Neural progenitor cell (in vitro differentiated cells): ENCODE results near the gene FGFR2. TPM values are rescaled to one million over a fixed set of nuclear protein-coding genes. Genes with fewer than 3 reads are reported as not detected.

Experiments
- DNase-seq: peaks from one replicate; pipeline ENCODE4 v3.0.0-alpha.2; 2016; ENCODE audit warnings: low spot score
- H2AFZ ChIP-seq: fragments of 200-600 bp; sonication (generic); replicated peaks from 2 replicates; pipeline ENCODE4 v1.6.1; 2016; ENCODE audit warnings: antibody characterized with exemption
- H3F3A ChIP-seq: fragments of 200-600 bp; sonication (generic); 2 replicates; pipeline ENCODE4 v1.6.1; 2016; ENCODE audit warnings: antibody characterized with exemption, low read depth
- H3K27ac ChIP-seq: fragments of 200-600 bp; sonication (generic); 2 replicates; pipeline ENCODE4 v1.5.1; 2016; ENCODE audit warnings: mild to moderate bottlenecking
- H3K27me3 ChIP-seq: fragments of 200-600 bp; sonication (generic); 2 replicates; pipeline ENCODE4 v1.6.1; 2016; ENCODE audit warnings: mild to moderate bottlenecking, moderate library complexity
- H3K36me3 ChIP-seq: fragments of 200-600 bp; sonication (generic); 2 replicates; pipeline ENCODE4 v1.5.1; 2016
- H3K4me1 ChIP-seq: fragments of 200-600 bp; sonication (generic); 2 replicates; pipeline ENCODE4 v1.6.1; 2016; ENCODE audit warnings: mixed run types
- H3K4me2 ChIP-seq: fragments of 200-600 bp; sonication (generic); 2 replicates; pipeline ENCODE4 v1.6.1; 2016
- H3K4me3 ChIP-seq: fragments of 200-600 bp; sonication (generic); 2 replicates; pipeline ENCODE4 v1.5.1; 2016
- H3K79me2 ChIP-seq: fragments of 200-600 bp; sonication (generic); 2 replicates; pipeline ENCODE4 v1.6.1; 2016; ENCODE audit warnings: low read depth
- H3K9ac ChIP-seq: fragments of 200-600 bp; sonication (generic); 2 replicates; pipeline ENCODE4 v1.6.1; 2016
- H3K9me3 ChIP-seq: fragments of 200-600 bp; sonication (generic); 2 replicates; pipeline ENCODE4 v1.5.1; 2016; ENCODE audit warnings: low read depth
- H4K20me1 ChIP-seq: fragments of 200-600 bp; sonication (generic); 2 replicates; pipeline ENCODE4 v1.6.1; 2016; ENCODE audit warnings: low read depth
- H3K27ac Mint-ChIP-seq: 3 replicates; pipeline ENCODE4 v1.8.0; 2021; ENCODE audit warnings: mixed read lengths
- H3K27me3 Mint-ChIP-seq: 2 replicates; pipeline ENCODE4 v1.8.0; 2022; ENCODE audit warnings: low read depth, mild to moderate bottlenecking, inconsistent platforms, moderate library complexity, mixed read lengths; ENCODE audit not compliant: insufficient read depth
- H3K36me3 Mint-ChIP-seq: 3 replicates; pipeline ENCODE4 v1.8.0; 2021; ENCODE audit warnings: mixed read lengths
- H3K4me1 Mint-ChIP-seq: 3 replicates; pipeline ENCODE4 v1.8.0; 2021; ENCODE audit warnings: mixed read lengths
- H3K4me3 Mint-ChIP-seq: 3 replicates; pipeline ENCODE4 v1.8.0; 2021; ENCODE audit warnings: mild to moderate bottlenecking, moderate library complexity, mixed read lengths
- H3K9me3 Mint-ChIP-seq: 3 replicates; pipeline ENCODE4 v1.8.0; 2020; ENCODE audit warnings: mixed read lengths
- CTCF ChIP-seq: fragments of 200-600 bp; sonication (generic); IDR thresholded peaks from 2 replicates; pipeline ENCODE4 v1.5.1; 2017; ENCODE audit warnings: antibody characterized with exemption, mild to moderate bottlenecking
- EZH2 ChIP-seq: fragments of 200-600 bp; sonication (generic); IDR thresholded peaks from 2 replicates; pipeline ENCODE4 v1.6.1; 2017; ENCODE audit warnings: antibody characterized with exemption, mild to moderate bottlenecking, moderate library complexity
- EZH2phosphoT487 ChIP-seq: fragments of 200-600 bp; sonication (generic); IDR thresholded peaks from 2 replicates; pipeline ENCODE4 v1.6.1; 2017; ENCODE audit warnings: antibody characterized with exemption
- total RNA-seq: library from RNA; depleted of rRNA; stranded (reverse); fragments of >200 nt; gene quantifications from 2 replicates; pipeline ENCODE4 v1.2.3, GENCODE V29; 2015; ENCODE audit warnings: low replicate concordance

Gene FGFR2
- total RNA-seq, 1 donor from 2014 or later, result 99.1 TPM

- Histone ChIP-seq H3K4me3 (peak overlapping the region; percentile 82), H4K20me1 (peaks cover 70% of the 10 kb centered on the region), H3K4me1 (peaks cover 51% of the 10 kb centered on the region), H3K27ac (peak overlapping the region; percentile 99), H3K27me3 (peaks cover 18% of the 10 kb centered on the region), H3K4me2 (peak overlapping the region; percentile 79), H3K36me3 (no peaks in the 10 kb centered on the region), H2AFZ (no peak overlapping the region), H3F3A (peaks cover 55% of the 10 kb centered on the region), H3K9me3 (no peaks in the 10 kb centered on the region), H3K9ac (no peak overlapping the region), H3K79me2 (peaks cover 70% of the 10 kb centered on the region)
- no peaks in the 10 kb centered on the region for H3K9me3 Mint-ChIP-seq
- peak overlapping the region; percentile 25 for H3K27ac Mint-ChIP-seq
- H3K4me3 Mint-ChIP-seq, result peak overlapping the region; percentile 93
- TF ChIP-seq CTCF, result no peak
- no peak for TF ChIP-seq EZH2
- TF ChIP-seq EZH2phosphoT487, result peak; percentile 3
- DNase-seq, result peak; percentile 88
- peaks cover 65% of the 10 kb centered on the region for H3K4me1 Mint-ChIP-seq
- H3K36me3 Mint-ChIP-seq, result peaks cover 29% of the 10 kb centered on the region
- H3K27me3 Mint-ChIP-seq, result peaks cover 21% of the 10 kb centered on the region
Observed at GRCh38 chr10:121595806-121596688, 2.2 kb downstream of the FGFR2 start.

- Histone ChIP-seq H3F3A (peaks cover 48% of the 10 kb centered on the region), H3K27ac (peak overlapping the region; percentile 99), H3K4me3 (peak overlapping the region; percentile 82), H2AFZ (no peak overlapping the region), H3K36me3 (no peaks in the 10 kb centered on the region), H4K20me1 (peaks cover 70% of the 10 kb centered on the region), H3K79me2 (peaks cover 77% of the 10 kb centered on the region), H3K4me1 (peaks cover 51% of the 10 kb centered on the region), H3K9me3 (no peaks in the 10 kb centered on the region), H3K9ac (no peak overlapping the region), H3K27me3 (peaks cover 13% of the 10 kb centered on the region), H3K4me2 (peak overlapping the region; percentile 79)
- Mint-ChIP-seq H3K27me3 (peaks cover 21% of the 10 kb centered on the region), H3K27ac (no peak overlapping the region), H3K36me3 (peaks cover 32% of the 10 kb centered on the region), H3K4me1 (peaks cover 63% of the 10 kb centered on the region), H3K9me3 (no peaks in the 10 kb centered on the region), H3K4me3 (peak overlapping the region; percentile 93)
- TF ChIP-seq EZH2 (no peak), CTCF (no peak), EZH2phosphoT487 (no peak)
- no peak for DNase-seq
Observed at GRCh38 chr10:121595351-121595805, 2.9 kb downstream of the FGFR2 start.

GRCh38 chr10:121594623-121595350, 3.5 kb downstream of the FGFR2 start:
- peaks cover 57% of the 10 kb centered on the region for H3K4me1 Mint-ChIP-seq
- H3K4me2 ChIP-seq, result peak overlapping the region; percentile 79
- H4K20me1 ChIP-seq, result peaks cover 70% of the 10 kb centered on the region

More at GRCh38 chr10:121594623-121595350, 3.5 kb downstream of the FGFR2 start:
- H3F3A ChIP-seq, result peaks cover 42% of the 10 kb centered on the region
- H3K79me2 ChIP-seq, result peaks cover 83% of the 10 kb centered on the region
- peaks cover 7% of the 10 kb centered on the region for H3K27me3 ChIP-seq
- peaks cover 19% of the 10 kb centered on the region for H3K27me3 Mint-ChIP-seq
- H3K4me3 Mint-ChIP-seq, result peak overlapping the region; percentile 93
- H2AFZ ChIP-seq, result no peak overlapping the region
- peaks cover 37% of the 10 kb centered on the region for H3K36me3 Mint-ChIP-seq
- TF ChIP-seq CTCF (no peak), EZH2phosphoT487 (no peak), EZH2 (no peak)
- peaks cover 51% of the 10 kb centered on the region for H3K4me1 ChIP-seq
- no peak overlapping the region for H3K27ac Mint-ChIP-seq
- no peaks in the 10 kb centered on the region for H3K36me3 ChIP-seq
- no peak overlapping the region for H3K27ac ChIP-seq
- no peak for DNase-seq
- no peak overlapping the region for H3K9ac ChIP-seq
- no peaks in the 10 kb centered on the region for H3K9me3 Mint-ChIP-seq
- peak overlapping the region; percentile 82 for H3K4me3 ChIP-seq
- no peaks in the 10 kb centered on the region for H3K9me3 ChIP-seq
